ENCODE results near the gene CTXN3. TPM values are rescaled to one million over a fixed set of nuclear protein-coding genes. Genes with fewer than 3 reads are reported as not detected.

Gene CTXN3
- total and polyA plus RNA-seq, 4 donors, result not detected

GRCh38 chr5:127652952-127653611 lies 4.2 kb downstream of the CTXN3 start:
- ATAC-seq (ENCODE audit: insufficient read depth, low FRiP score), result no peak

DNA sequence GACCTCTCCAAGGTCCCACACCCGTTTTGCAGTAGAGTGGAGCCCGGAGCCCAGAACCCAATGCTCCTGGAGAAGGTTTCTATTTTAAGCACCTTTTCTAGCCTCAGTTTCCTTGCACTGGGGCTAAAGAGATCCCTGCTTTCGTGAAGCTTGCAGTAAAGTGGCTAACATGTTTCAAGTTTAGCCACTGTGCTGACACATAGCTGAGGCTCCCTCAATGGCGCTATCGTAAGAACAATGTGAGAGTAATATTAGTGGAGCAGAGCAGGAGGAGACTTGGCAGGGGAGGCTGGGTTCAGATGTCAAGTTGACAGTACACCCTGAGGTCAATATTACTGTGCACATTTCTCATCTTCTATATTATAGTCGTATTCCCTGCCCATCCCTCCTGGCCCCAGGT lies 7.9 kb downstream of the CTXN3 start:
- no peak overlapping the region for H3K9ac ChIP-seq (ENCODE audit: insufficient read depth in 1 of 2, low read length in 2 of 2)
- 82 to 88% methylated on average over 6 of the region's 6 CpGs for WGBS, 2 donors
- TF ChIP-seq, protein P1, sequence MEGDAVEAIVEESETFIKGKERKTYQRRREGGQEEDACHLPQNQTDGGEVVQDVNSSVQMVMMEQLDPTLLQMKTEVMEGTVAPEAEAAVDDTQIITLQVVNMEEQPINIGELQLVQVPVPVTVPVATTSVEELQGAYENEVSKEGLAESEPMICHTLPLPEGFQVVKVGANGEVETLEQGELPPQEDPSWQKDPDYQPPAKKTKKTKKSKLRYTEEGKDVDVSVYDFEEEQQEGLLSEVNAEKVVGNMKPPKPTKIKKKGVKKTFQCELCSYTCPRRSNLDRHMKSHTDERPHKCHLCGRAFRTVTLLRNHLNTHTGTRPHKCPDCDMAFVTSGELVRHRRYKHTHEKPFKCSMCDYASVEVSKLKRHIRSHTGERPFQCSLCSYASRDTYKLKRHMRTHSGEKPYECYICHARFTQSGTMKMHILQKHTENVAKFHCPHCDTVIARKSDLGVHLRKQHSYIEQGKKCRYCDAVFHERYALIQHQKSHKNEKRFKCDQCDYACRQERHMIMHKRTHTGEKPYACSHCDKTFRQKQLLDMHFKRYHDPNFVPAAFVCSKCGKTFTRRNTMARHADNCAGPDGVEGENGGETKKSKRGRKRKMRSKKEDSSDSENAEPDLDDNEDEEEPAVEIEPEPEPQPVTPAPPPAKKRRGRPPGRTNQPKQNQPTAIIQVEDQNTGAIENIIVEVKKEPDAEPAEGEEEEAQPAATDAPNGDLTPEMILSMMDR (IDR thresholded peaks at IDR 0.05; ENCODE audit: control extremely low read depth, extremely low read depth), result no peak
- peaks cover 0 to 8% (median 0%) of the 10 kb centered on the region in 5 donors for H3K4me1 ChIP-seq (ENCODE audit: control insufficient read depth in 5 of 5, insufficient read depth in 5 of 5, low read length in 5 of 5)
- ATAC-seq (ENCODE audit: insufficient read depth, low FRiP score) (no peak), DNase-seq (no peak)
- H3K27ac ChIP-seq (ENCODE audit: low read depth in 1 of 2, low read length in 1 of 2), result no peak overlapping the region
- H3K4me3 ChIP-seq, result no peak overlapping the region
- H3K27me3 ChIP-seq (ENCODE audit: control insufficient read depth in 3 of 3, insufficient read depth in 3 of 3, low read length in 2 of 3), result no peaks in the 10 kb centered on the region
- H3K36me3 ChIP-seq (ENCODE audit: control insufficient read depth in 4 of 4, insufficient read depth in 4 of 4, low read length in 4 of 4), result no peaks in the 10 kb centered on the region
- no peaks in the 10 kb centered on the region for H3K9me3 ChIP-seq (ENCODE audit: control insufficient read depth in 4 of 4, insufficient read depth in 3 of 4, low read length in 3 of 4)

More at GRCh38 chr5:127652952-127653611, 4.2 kb downstream of the CTXN3 start:
- no peak for DNase-seq
- TF ChIP-seq, protein P1 (IDR thresholded peaks at IDR 0.05; ENCODE audit: control extremely low read depth, extremely low read depth), result no peak
- no peak overlapping the region for H3K9ac ChIP-seq (ENCODE audit: insufficient read depth in 1 of 2, low read length in 2 of 2)
- no peaks in the 10 kb centered on the region for H3K9me3 ChIP-seq (ENCODE audit: control insufficient read depth in 4 of 4, insufficient read depth in 3 of 4, low read length in 3 of 4)
- H3K27me3 ChIP-seq (ENCODE audit: control insufficient read depth in 3 of 3, insufficient read depth in 3 of 3, low read length in 2 of 3), result no peaks in the 10 kb centered on the region
- no peak overlapping the region for H3K4me3 ChIP-seq
- WGBS, 2 donors, result 90 to 94% methylated on average over 7 of the region's 7 CpGs
- H3K27ac ChIP-seq (ENCODE audit: low read depth in 1 of 2, low read length in 1 of 2), result no peak overlapping the region
- peaks cover 0 to 27% (median 15%) of the 10 kb centered on the region in 5 donors for H3K4me1 ChIP-seq (ENCODE audit: control insufficient read depth in 5 of 5, insufficient read depth in 5 of 5, low read length in 5 of 5)
- no peaks in the 10 kb centered on the region for H3K36me3 ChIP-seq (ENCODE audit: control insufficient read depth in 4 of 4, insufficient read depth in 4 of 4, low read length in 4 of 4)

GRCh38 chr5:127660047-127660733 lies 11.3 kb downstream of the CTXN3 start:
- 60 to 65% methylated on average over 3 of the region's 3 CpGs for WGBS, 2 donors
- no peak for ATAC-seq (ENCODE audit: insufficient read depth, low FRiP score)
- Histone ChIP-seq H3K27ac (ENCODE audit: low read depth in 1 of 2, low read length in 1 of 2) (no peak overlapping the region), H3K9ac (ENCODE audit: insufficient read depth in 1 of 2, low read length in 2 of 2) (peak overlapping the region in 1 of 2 donors; percentile 28), H3K27me3 (ENCODE audit: control insufficient read depth in 3 of 3, insufficient read depth in 3 of 3, low read length in 2 of 3) (no peaks in the 10 kb centered on the region), H3K4me3 (no peak overlapping the region), H3K9me3 (ENCODE audit: control insufficient read depth in 4 of 4, insufficient read depth in 3 of 4, low read length in 3 of 4) (no peaks in the 10 kb centered on the region), H3K4me1 (ENCODE audit: control insufficient read depth in 5 of 5, insufficient read depth in 5 of 5, low read length in 5 of 5) (peaks cover 0 to 8% (median 0%) of the 10 kb centered on the region in 5 donors), H3K36me3 (ENCODE audit: control insufficient read depth in 4 of 4, insufficient read depth in 4 of 4, low read length in 4 of 4) (no peaks in the 10 kb centered on the region)
- DNase-seq, result no peak
- TF ChIP-seq, protein P1 (IDR thresholded peaks at IDR 0.05; ENCODE audit: control extremely low read depth, extremely low read depth), result no peak

Measured in lung (tissue), 12 donors.